ENCODE measurements around the gene PWWP2A. TPM values are rescaled to one million over a fixed set of nuclear protein-coding genes. Genes with fewer than 3 reads are reported as not detected.

PWWP2A gene
- total and polyA plus RNA-seq, 2 donors (not counting 1 experiment from before 2014, with no cell fraction given) = 19.6 to 48.8 TPM

DNA sequence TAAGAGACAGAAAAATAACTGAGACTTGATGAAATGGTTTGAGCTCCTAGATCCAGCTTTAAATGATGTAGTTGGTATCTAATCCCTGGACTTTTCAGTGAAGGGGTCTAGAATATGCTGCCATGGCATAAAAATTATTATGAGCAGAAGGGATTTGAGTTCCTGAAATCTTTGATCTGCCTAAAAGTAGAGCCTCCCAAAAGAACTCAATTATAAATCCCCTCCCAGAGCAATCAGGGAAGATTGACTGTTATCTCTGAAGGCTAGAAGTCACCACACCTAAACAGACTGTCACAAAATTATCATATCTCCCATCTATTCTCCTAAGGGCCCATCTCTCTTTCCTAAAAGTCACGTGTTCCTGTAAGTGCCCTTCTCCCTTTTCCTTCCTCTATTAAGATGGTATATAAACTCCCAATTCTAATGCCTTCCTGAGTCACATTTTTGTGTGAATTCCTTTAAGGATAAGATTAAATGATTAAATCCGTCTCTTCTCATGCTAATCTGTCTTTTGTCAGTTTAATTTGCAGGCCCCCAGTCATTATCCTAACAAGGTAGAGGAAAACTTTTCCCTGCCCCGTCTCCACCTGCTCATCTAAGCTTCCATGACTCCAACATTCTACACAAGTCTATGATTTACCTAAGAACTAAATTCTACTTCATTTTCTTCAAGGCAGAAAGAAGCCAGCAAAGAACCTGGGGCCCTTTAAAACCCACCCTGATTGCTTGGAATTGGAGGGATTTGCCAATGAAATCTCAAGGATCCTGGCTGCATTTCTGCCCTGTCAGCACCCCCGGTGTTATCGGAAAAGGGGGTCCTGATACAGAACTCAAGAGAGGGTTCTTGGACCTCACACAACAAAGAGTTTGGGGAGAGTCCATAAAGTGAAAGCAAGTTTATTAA, 47.1 kb upstream of the PWWP2A start:
- no peak for DNase-seq
- WGBS (ENCODE audit: insufficient coverage) = 88% methylated on average over 3 of the region's 5 CpGs
- Histone ChIP-seq H3K9ac (ENCODE audit: low read length) (no peak overlapping the region), H3K4me3 (ENCODE audit: control extremely low read depth in 1 of 5, extremely low read depth in 1 of 5, insufficient read depth in 1 of 5, low read depth in 2 of 5, low read length in 4 of 5) (no peak overlapping the region), H3K36me3 (replicated peaks in 1 of 2; ENCODE audit: control extremely low read depth in 1 of 2, control insufficient read depth in 1 of 2, extremely low read depth in 1 of 2, insufficient read depth in 2 of 2, low read length in 1 of 2) (no peaks in the 10 kb centered on the region), H2AFZ (ENCODE audit: insufficient read depth, low read depth, low read length, poor library complexity, severe bottlenecking) (no peak overlapping the region), H3K4me1 (ENCODE audit: control insufficient read depth in 2 of 2, insufficient read depth in 2 of 2, low read length in 2 of 2) (no peaks in the 10 kb centered on the region), H3K4me2 (replicated peaks; ENCODE audit: low read depth, low read length, poor library complexity, severe bottlenecking) (no peak overlapping the region), H3K27me3 (replicated peaks in 1 of 4; ENCODE audit: control extremely low read depth in 1 of 4, control insufficient read depth in 3 of 4, insufficient read depth in 4 of 4, low read length in 3 of 4) (peaks cover 0 to 22% (median 2%) of the 10 kb centered on the region in 4 experiments), H3K27ac (ENCODE audit: low read length in 2 of 2) (no peak overlapping the region), H4K20me1 (ENCODE audit: control insufficient read depth, insufficient read depth, low read length, poor library complexity, severe bottlenecking) (no peaks in the 10 kb centered on the region), H3K9me3 (ENCODE audit: control extremely low read depth in 1 of 3, control insufficient read depth in 2 of 3, insufficient read depth in 1 of 3, low read length in 2 of 3) (no peaks in the 10 kb centered on the region), H3K79me2 (ENCODE audit: control insufficient read depth, insufficient read depth, low read length) (no peaks in the 10 kb centered on the region)
- Mint-ChIP-seq H3K4me1 (no peaks in the 10 kb centered on the region), H3K27ac (no peak overlapping the region), H3K9me3 (ENCODE audit: insufficient read depth) (no peaks in the 10 kb centered on the region), H3K27me3 (peaks cover 35% of the 10 kb centered on the region), H3K4me3 (no peak overlapping the region)
- ChIA-PET CTCF (no interaction called here), POLR2A (no interaction called here)
- ATAC-seq (ENCODE audit: low read depth) = no peak
- TF ChIP-seq EZH2 (IDR thresholded peaks at IDR 0.05; ENCODE audit: borderline replicate concordance, insufficient read depth, low read depth, low read length, poor library complexity, severe bottlenecking) (no peak), CTCF (IDR thresholded peaks at IDR 0.05) (no peak)
- intact Hi-C loops (cut with micrococcal nuclease) = no loop called here

Measured in B cell (primary cell).